ENCODE data around the gene TRAF2.
"Not testable (repeated sequence)": the region's sequence is repeated elsewhere in the genome, so short reads cannot be mapped to it uniquely, and the experiment has no call there.

- TF ChIP-seq CTCF (IDR thresholded peaks at IDR 0.05; ENCODE audit: low read depth, low read length); EZH2phosphoT487 (IDR thresholded peaks at IDR 0.05; ENCODE audit: low read depth): not testable (repeated sequence)
Observed at GRCh38 chr9:136882947-136883283, 3.4 kb upstream of the TRAF2 start.
